Fibroblast of skin of right biceps (primary cell): Measurements from ENCODE around the gene ACKR2.

Experiments
- DNase-seq: peaks from one replicate; pipeline ENCODE4 v3.0.0-alpha.2; 2013

The ACKR2 gene

DNA sequence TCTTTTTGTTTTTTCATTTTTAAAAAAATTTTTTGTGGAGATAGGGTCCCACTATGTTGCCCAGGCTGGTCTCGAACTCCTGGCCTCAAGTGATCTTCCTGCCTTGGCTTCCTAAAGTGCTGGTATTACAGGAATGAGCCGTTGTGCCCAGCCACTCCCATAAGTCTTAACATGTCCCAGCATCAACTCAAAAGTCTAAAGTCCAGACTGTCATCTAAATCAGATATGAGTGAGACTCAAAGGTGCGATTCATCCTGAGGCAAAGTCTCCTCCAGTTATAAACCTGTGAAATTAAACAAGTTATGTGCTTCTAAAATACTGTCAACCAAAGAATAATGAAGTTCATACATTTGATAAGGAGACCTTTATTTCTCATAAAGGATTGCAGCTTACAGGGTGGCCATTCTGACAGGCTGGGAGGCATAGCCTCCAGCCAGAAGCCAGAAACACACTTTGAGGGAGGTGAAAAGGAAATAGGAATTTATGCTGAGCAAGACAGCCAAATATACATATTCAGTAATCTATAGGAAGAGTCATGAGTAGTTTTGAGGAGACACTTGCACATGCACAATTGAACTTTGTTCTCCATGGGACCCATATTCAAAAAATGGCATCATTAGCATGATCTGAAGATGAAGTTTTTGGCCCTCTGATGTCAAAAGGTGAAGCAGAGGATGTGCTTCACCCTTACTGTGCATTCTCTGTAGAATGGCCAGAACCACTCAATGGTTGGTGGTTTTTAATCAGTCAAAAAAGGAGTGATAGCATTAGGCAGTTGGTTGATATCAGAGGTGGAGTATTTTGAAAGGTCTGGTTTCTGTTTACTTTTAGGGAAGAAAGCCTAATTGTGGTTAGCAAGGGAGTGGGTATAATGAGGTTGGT lies 85.7 kb downstream of the ACKR2 start:
- no peak for DNase-seq

DNA sequence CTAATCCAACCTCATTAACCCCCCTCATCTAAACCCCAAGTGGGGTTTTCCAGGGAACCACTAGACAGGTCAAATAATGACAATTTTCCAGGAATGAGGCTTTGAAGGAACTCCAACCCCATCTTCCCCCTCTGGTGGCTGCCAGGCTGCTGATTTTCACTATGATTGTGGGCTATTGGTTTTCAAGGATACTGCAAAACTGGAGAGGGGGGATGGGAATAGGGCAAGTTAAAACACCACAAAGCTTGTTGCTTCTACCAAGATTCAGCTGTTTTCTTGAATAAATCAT lies 86.3 kb downstream of the ACKR2 start:
- no peak for DNase-seq

DNA sequence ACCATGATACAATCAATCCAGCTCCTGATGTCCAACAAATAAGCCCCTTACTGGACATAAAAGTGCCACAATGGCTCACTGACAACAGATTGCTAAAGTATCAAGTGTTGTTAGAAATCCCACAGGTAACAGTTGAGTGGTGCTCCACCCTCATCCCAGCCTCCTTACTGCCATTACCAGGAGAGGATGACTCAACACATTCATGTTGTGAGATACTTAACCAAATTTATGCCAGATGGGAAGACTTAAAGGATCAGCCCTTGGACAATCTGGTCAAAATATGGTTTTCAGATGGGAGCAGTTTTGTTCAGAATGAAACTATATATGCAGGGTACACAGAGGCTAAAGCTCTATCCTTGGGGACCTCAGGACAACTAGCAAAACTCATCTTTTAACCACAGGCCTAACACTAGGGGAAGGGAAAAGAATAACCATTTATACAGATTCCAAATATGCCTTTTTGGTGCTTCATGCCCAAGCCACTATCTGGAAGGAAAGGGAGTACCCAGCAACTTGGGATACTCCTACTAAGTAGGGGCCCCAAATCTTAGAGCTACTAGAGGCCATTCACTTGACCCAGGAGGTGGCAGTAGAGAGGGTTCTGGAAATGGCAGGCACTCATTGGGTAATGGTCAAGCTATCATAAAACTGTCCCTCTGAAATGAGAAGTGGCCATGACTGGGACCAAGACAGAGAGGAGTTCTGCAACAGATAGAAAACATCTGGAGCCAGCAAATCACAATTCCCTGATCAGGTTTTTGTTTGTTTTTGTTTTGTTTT lies 89.8 kb downstream of the ACKR2 start:
- DNase-seq, result no peak

DNA sequence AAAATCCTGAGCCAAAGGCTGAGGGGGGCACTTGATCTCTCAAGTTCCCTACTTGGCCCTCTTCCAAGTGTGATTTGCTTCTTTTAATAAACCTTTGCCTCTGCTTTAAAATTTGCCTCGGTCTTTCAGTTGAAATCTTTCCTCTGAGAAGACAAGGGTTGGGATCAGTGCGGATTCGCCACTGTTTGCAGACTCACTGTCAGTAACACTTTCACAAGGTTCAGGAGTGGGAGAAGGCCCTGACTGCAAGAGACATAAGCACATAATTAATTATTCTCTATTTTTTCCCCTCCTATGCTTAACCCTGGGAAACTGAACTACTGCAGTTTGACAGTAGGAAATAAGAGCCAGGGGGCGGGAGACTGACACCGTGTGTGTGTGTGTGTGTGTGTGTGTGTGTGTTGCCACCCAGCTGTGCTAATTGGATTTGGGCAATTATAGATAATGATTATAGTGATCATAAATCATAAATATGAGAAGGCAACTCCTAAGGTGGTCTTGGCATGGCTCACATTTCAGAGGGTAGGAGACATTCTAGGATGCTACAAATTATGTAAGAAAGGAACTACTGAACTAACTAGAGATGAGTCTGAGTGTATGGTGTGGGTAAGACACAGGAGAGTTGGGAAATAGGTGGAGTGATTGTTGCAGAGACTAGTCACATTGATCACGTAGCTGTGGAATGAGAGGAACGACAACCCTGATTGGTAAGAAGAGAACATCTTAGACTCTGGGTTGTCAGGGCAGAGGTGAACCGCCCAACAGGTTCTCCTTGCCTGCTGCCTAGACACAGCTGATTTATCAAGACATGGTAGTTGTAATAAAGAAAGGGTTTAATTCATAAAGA lies 91.2 kb downstream of the ACKR2 start:
- no peak for DNase-seq

DNA sequence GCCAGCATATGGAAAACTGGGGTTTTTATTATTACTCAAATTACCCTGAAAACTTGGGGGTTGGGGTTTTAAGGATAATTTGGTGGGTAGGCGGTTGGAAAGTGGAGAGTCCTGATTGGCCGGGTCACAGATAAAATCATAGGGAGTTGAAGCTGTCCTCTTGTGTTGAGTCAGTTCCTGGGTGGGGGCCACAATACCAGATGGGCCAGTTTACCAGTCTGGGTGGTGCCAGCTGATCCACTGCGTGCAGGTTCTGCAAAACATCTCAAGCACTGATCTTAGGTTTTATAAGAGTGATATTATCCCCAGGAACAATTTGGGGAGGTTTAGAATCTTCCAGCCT lies 91.8 kb downstream of the ACKR2 start:
- DNase-seq, result no peak

DNA sequence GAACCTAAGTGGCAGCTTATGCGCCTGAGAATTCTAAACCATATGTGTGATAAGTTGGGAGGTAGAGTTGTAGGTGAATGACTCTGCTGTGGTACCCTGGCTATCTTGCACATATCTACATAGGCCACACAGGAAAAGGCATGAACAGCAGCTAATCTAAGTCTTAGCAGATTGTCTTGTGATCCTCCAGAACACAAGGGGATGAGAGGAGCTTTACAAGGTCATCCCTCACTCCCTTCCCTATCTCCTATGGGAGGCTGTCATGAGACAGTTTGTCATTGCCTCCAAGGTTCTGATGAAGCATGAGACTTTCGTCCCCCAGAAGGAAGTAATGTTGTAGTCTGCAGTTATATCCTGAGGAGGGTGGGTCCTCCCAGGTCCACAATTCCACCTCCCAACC lies 93.0 kb downstream of the ACKR2 start:
- no peak for DNase-seq

DNA sequence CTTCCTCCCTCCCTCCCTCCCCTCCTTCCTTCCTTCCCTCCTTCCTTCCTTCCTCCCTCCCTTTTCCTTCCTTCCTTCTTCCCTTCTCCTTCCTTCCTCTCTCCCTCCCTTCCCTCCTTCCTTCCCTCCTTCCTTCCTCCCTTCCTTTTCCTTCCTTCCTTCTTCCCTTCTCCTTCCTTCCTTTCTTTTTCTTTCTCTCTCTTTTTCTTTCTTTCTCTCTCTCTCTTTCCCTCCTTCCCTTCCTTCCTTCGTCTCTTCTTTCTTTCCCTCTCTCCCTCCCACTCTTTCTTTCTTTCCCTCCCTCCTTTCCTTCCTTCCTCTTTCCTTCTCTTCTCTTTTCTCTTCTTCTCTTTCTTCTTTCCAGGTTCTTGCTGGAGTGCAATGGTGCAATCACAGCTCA lies 94.8 kb downstream of the ACKR2 start:
- no peak for DNase-seq

DNA sequence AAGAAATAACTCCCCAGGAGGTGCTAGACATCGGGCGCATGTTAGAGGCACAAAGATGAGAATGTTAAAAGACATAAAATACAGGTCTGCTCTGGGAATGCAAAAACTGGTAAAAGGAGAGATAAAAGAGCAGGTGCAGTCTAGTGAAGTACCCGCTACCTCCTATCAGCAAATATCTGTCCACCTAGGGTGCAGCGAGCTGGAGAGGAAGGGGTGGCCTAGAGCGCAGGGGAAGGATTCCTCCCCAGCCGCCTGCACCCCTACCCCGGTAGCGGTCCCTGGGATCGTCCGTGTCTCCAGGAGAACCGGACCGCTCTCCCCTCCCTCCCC lies 96.5 kb downstream of the ACKR2 start:
- no peak for DNase-seq

DNA sequence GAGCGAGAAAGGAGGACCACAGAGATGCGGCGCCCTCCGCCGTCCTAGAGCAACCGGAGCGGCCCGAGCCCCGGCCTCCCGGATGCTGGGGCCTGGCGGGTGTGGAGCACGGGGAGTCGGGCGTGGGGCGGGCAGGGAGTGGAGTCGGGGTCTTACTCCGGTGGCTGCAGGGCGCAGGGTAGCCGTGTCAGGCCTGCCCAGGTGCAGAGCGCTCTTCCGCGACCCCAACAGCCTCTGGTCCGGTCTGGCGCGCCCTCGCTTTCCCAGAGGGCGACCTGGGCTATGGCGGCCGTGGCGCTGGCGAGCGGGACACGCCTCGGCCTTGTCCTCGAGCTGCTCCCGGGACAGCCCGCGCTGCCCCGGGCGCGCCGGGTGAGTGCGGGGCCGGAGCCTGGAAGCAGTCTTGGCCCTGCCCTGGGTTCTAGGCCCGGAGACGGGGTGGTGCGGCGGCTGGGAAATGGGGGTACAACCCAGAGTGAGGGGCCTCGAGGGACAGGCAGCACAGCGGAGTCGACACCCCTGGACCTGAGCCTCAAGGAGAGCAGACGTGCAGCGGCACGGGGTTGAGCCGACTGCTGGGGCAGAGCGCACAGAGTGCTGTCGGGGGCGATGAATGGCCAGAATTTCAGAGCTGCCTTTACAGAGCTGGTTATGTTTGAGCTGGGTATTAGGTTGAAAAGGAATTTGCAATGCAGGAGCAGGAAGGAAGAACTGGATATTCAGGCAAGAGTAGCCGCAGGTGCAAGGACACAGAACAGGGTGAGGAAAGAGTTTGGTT lies 97.0 kb downstream of the ACKR2 start, which contains the start of gene ZNF662:
Gene ZNF662, plus strand, starts transcription at position 73 of the 778 bp plus-strand sequence. CDS start 1,973 bp downstream, outside the sequence.
- peak; percentile 48 for DNase-seq

DNA sequence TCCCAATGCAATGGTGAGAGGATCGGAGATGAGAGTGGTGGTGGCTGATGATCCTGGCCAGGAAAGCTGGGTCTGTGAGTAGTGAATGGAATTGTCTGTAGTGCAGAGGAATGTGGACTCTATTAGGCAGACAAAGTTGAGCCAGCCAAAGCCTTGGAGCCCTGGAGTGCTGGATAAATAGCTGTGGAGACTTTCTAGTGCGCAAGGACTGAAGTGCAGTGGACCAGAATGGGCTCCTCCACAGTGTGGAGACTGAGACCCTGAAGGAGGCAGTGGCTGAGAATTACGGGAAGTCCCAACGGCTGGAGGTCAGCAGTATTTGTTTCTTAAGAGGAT lies 97.6 kb downstream of the ACKR2 start:
- peak; percentile 5 for DNase-seq

DNA sequence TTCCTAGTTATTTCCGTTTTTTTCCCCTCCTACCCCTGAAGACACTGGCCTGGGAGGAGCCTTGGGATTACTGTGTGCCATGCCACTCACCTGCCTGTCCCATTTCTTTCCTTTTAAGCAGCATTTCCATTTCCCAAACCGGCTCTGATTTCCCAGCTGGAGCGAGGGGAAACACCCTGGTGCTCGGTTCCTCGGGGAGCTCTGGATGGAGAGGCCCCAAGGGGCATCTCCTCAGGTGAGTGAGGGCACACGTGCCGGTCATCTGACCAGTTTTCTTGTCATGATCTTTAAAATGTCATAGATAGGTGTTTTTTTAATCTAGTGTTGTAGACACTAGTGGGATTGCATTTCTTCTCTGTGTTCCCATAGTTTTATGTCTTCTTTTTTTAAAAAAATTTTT lies 99.4 kb downstream of the ACKR2 start:
- DNase-seq, result no peak

DNA sequence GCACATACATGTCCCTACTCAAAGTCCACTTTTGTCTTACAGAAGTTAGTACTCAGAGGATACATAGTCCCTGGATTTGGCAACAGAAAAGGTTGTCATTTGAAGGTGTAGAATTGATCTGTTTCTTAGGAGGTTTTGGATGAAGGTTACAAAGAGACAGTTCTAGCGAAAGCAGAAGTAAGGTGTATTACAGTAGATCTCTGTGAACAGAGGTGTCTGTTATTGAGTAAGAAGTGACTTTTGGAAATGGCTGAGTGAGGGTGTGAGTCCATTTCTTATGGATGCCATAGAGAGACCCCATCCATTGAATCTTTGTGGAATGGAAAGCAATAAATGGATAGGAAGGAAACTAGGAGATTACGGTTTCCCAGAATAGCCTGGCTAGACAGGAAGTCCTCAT lies 102.3 kb downstream of the ACKR2 start:
- no peak for DNase-seq

DNA sequence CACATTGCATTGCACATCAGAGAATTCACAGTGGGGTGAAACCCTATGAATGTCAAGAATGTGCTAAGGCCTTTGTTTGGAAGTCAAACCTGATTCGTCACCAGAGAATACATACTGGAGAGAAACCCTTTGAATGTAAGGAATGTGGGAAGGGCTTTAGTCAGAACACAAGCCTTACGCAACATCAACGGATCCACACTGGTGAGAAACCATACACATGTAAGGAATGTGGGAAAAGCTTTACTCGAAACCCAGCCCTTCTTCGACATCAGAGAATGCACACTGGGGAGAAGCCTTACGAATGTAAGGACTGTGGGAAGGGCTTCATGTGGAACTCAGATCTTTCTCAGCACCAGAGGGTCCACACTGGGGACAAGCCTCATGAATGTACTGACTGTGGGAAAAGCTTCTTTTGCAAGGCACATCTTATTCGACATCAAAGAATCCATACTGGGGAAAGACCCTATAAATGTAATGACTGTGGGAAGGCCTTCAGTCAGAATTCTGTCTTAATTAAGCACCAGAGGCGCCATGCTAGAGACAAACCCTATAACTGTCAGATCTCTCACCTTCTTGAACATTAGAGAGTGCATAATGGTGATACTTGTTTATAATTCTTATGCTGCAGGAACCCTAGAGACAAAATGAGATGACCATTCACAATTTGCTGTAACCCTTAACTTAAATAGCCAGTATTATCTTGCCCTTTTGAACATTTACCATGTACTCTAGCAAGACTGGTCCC lies 105.7 kb downstream of the ACKR2 start:
- peak; percentile 16 for DNase-seq
